MM.1S (cell line): ENCODE measurements around the gene KCNN4.

Experiments used
- DNase-seq: peaks from one replicate; pipeline ENCODE4 v3.0.0-alpha.2; 2015
- H2AFZ ChIP-seq: fragments of 300-600 bp; sonication (generic); 2 replicates; pipeline ENCODE4 v1.6.0; 2016; ENCODE audit warnings: antibody characterized with exemption, low read length
- H3F3A ChIP-seq: fragments of 300-600 bp; sonication (generic); 2 replicates; pipeline ENCODE4 v1.6.1; 2016; ENCODE audit warnings: mild to moderate bottlenecking, antibody characterized with exemption, low read length, moderate library complexity, mixed read lengths; ENCODE audit not compliant: insufficient read depth
- H3K27ac ChIP-seq: fragments of 300-600 bp; sonication (generic); 2 replicates; pipeline ENCODE4 v1.5.1; 2016; ENCODE audit warnings: mild to moderate bottlenecking, low read length
- H3K27me3 ChIP-seq: fragments of 300-600 bp; sonication (generic); replicated peaks from 2 replicates; pipeline ENCODE4 v1.6.0; 2016; ENCODE audit warnings: low read length; ENCODE audit not compliant: insufficient read depth
- H3K36me3 ChIP-seq: fragments of 300-600 bp; sonication (generic); replicated peaks from 2 replicates; pipeline ENCODE4 v1.6.1; 2016; ENCODE audit warnings: mild to moderate bottlenecking, low read length, mixed read lengths; ENCODE audit not compliant: insufficient read depth
- H3K4me1 ChIP-seq: fragments of 300-600 bp; sonication (generic); 2 replicates; pipeline ENCODE4 v1.6.1; 2016; ENCODE audit warnings: low read length, mixed read lengths
- H3K4me2 ChIP-seq: fragments of 300-600 bp; sonication (generic); 2 replicates; pipeline ENCODE4 v1.6.0; 2016; ENCODE audit warnings: low read depth, low read length
- H3K4me3 ChIP-seq: fragments of 300-600 bp; sonication (generic); 2 replicates; pipeline ENCODE4 v1.5.1; 2016; ENCODE audit warnings: low read length, mixed read lengths
- H3K79me2 ChIP-seq: fragments of 300-600 bp; sonication (generic); 2 replicates; pipeline ENCODE4 v1.6.1; 2016; ENCODE audit warnings: mixed run types, low read length, mixed read lengths
- H3K9ac ChIP-seq: fragments of 300-600 bp; sonication (generic); 2 replicates; pipeline ENCODE4 v1.6.1; 2016; ENCODE audit warnings: low read length, mixed read lengths
- H3K9me2 ChIP-seq: fragments of 300-600 bp; sonication (generic); replicated peaks from 2 replicates; pipeline ENCODE4 v1.6.1; 2016; ENCODE audit warnings: mild to moderate bottlenecking, low read length, mixed read lengths; ENCODE audit not compliant: insufficient read depth
- H3K9me3 ChIP-seq: fragments of 300-600 bp; sonication (generic); replicated peaks from 2 replicates; pipeline ENCODE4 v1.6.1; 2016; ENCODE audit warnings: mild to moderate bottlenecking, low read length, mixed read lengths; ENCODE audit not compliant: insufficient read depth
- H4K20me1 ChIP-seq: fragments of 300-600 bp; sonication (generic); 2 replicates; pipeline ENCODE4 v1.6.1; 2016; ENCODE audit warnings: mild to moderate bottlenecking, low read length, moderate library complexity, mixed read lengths; ENCODE audit not compliant: insufficient read depth
- EZH2 ChIP-seq: fragments of 300-600 bp; sonication (generic); optimal IDR thresholded peaks from 2 replicates; pipeline ENCODE3; 2017; ENCODE audit warnings: low read depth, mild to moderate bottlenecking, antibody characterized with exemption, low read length, mixed read lengths
- EZH2phosphoT487 ChIP-seq: fragments of 300-600 bp; sonication (generic); IDR thresholded peaks from 2 replicates; pipeline ENCODE4 v1.6.1; 2018; ENCODE audit warnings: antibody characterized with exemption, low read length
- TF ChIP-seq, protein P1 (sequence below): fragments of 300-600 bp; sonication (generic); IDR thresholded peaks from 2 replicates; pipeline ENCODE4 v1.5.1; 2016; ENCODE audit warnings: antibody characterized with exemption, low read length, mixed read lengths

The KCNN4 gene

GRCh38 chr19:43797118-43797517 lies 16.3 kb upstream of the KCNN4 start:
- Histone ChIP-seq H3K36me3 (no peaks in the 10 kb centered on the region), H3K27ac (no peak overlapping the region), H2AFZ (no peak overlapping the region), H4K20me1 (no peaks in the 10 kb centered on the region), H3K79me2 (no peaks in the 10 kb centered on the region), H3K9me3 (no peaks in the 10 kb centered on the region), H3K9me2 (no peaks in the 10 kb centered on the region), H3K4me3 (no peak overlapping the region), H3K27me3 (no peaks in the 10 kb centered on the region), H3F3A (no peaks in the 10 kb centered on the region), H3K4me1 (no peaks in the 10 kb centered on the region), H3K4me2 (no peak overlapping the region), H3K9ac (no peak overlapping the region)
- TF ChIP-seq, protein P1, sequence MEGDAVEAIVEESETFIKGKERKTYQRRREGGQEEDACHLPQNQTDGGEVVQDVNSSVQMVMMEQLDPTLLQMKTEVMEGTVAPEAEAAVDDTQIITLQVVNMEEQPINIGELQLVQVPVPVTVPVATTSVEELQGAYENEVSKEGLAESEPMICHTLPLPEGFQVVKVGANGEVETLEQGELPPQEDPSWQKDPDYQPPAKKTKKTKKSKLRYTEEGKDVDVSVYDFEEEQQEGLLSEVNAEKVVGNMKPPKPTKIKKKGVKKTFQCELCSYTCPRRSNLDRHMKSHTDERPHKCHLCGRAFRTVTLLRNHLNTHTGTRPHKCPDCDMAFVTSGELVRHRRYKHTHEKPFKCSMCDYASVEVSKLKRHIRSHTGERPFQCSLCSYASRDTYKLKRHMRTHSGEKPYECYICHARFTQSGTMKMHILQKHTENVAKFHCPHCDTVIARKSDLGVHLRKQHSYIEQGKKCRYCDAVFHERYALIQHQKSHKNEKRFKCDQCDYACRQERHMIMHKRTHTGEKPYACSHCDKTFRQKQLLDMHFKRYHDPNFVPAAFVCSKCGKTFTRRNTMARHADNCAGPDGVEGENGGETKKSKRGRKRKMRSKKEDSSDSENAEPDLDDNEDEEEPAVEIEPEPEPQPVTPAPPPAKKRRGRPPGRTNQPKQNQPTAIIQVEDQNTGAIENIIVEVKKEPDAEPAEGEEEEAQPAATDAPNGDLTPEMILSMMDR, result no peak
- no peak for DNase-seq

GRCh38 chr19:43790587-43790986 lies 9.8 kb upstream of the KCNN4 start:
- Histone ChIP-seq H3K27ac (no peak overlapping the region), H4K20me1 (no peaks in the 10 kb centered on the region), H3K36me3 (no peaks in the 10 kb centered on the region), H3K4me3 (no peak overlapping the region), H3K4me2 (no peak overlapping the region), H3F3A (no peaks in the 10 kb centered on the region), H3K9me3 (no peaks in the 10 kb centered on the region), H2AFZ (no peak overlapping the region), H3K79me2 (no peaks in the 10 kb centered on the region), H3K9me2 (no peaks in the 10 kb centered on the region), H3K4me1 (no peaks in the 10 kb centered on the region), H3K27me3 (no peaks in the 10 kb centered on the region; the same call in 1 of the 2 replicates), H3K9ac (no peak overlapping the region)
- no peak for TF ChIP-seq EZH2
- no peak for TF ChIP-seq EZH2phosphoT487
- TF ChIP-seq, protein P1, result no peak
- no peak for DNase-seq

GRCh38 chr19:43789029-43789428 lies 8.3 kb upstream of the KCNN4 start:
- no peak overlapping the region for H3K4me3 ChIP-seq
- peaks cover 11% of the 10 kb centered on the region for H3K4me1 ChIP-seq
- H3K27ac ChIP-seq, result no peak overlapping the region
- H3K9ac ChIP-seq, result no peak overlapping the region
- H3K9me2 ChIP-seq, result no peaks in the 10 kb centered on the region
- H3K27me3 ChIP-seq, result no peaks in the 10 kb centered on the region; the same call in 1 of the 2 replicates
- TF ChIP-seq EZH2phosphoT487 (no peak), EZH2 (no peak)
- TF ChIP-seq, protein P1, result no peak
- H3K9me3 ChIP-seq, result no peaks in the 10 kb centered on the region
- H3K36me3 ChIP-seq, result no peaks in the 10 kb centered on the region
- H3K79me2 ChIP-seq, result no peaks in the 10 kb centered on the region
- peak; percentile 25 for DNase-seq
- H2AFZ ChIP-seq, result no peak overlapping the region
- H4K20me1 ChIP-seq, result no peaks in the 10 kb centered on the region
- 0 out of 2 replicates have a peak, but pooled peaks cover 5% of the 10 kb centered on the region for H3F3A ChIP-seq
- H3K4me2 ChIP-seq, result no peak overlapping the region
